Thyroid gland (tissue), 4 donors: ENCODE data around the gene VGLL4.

ENCODE experiments used
- CTCF ChIP-seq, 6 experiments: fragments of 200-600 bp in 3 of 6; fragments of 450-650 bp in 3 of 6; sonication (generic) in 3 of 6; IDR thresholded peaks; one replicate each; pipeline ENCODE4 v1.5.1; 2016 to 2019; ENCODE audit warnings: antibody characterized with exemption in 6 of 6, mild to moderate bottlenecking in 2 of 6, inconsistent platforms in 1 of 6, moderate library complexity in 1 of 6
- POLR2A ChIP-seq, 2 donors: fragments of 450-650 bp; IDR thresholded peaks; one replicate each; pipeline ENCODE4 v1.6.1; 2017; ENCODE audit warnings: antibody characterized with exemption in 2 of 2, mild to moderate bottlenecking in 2 of 2, moderate library complexity in 1 of 2

GRCh38 chr3:11575677-11576076 is 68.0 kb downstream of the VGLL4 start:
- TF ChIP-seq CTCF (IDR thresholded peaks at IDR 0.05) (no peak), POLR2A (IDR thresholded peaks at IDR 0.05) (no peak)
